Activated CD8-positive, alpha-beta memory T cell treated with anti-CD3 and anti-CD28 coated beads for 36 hours (primary cell): ENCODE data around the gene ALDH1L1. TPM values are rescaled to one million over a fixed set of nuclear protein-coding genes. Genes with fewer than 3 reads are reported as not detected.

Experiments
- total RNA-seq, 2 experiments: library from RNA; stranded (reverse); gene quantifications; one replicate each; pipeline ENCODE4 v1.2.3, GENCODE V29; 2021

The ALDH1L1 gene
- total RNA-seq, 2 experiments from 2014 or later, result not detected

Other genes starting within 250 kb of the ALDH1L1 start
- gene ROPN1B, start 211.4 kb downstream of the ALDH1L1 start, total RNA-seq, result not detected
- 10 to 100 TPM; 27.8 to 29.1 TPM for gene SLC41A3, start 96.5 kb downstream of the ALDH1L1 start, total RNA-seq
- under 1 TPM; 0.34 to 0.42 TPM for gene KLF15, start 176.8 kb upstream of the ALDH1L1 start, total RNA-seq
- gene CFAP100, start 214.3 kb upstream of the ALDH1L1 start, total RNA-seq, result not detected